ENCODE results near the gene FANCG.

The FANCG gene

GRCh38 chr9:35060548-35061207 lies 19.1 kb downstream of the FANCG start:
- DNase-seq (ENCODE audit: low read depth): no peak

- DNase-seq (ENCODE audit: low read depth): no peak
Observed at GRCh38 chr9:35059438-35059837, 20.3 kb downstream of the FANCG start.

GRCh38 chr9:35057271-35057620 lies 22.5 kb downstream of the FANCG start:
- no peak for DNase-seq (ENCODE audit: low read depth)

- DNase-seq (ENCODE audit: low read depth): no peak
Observed at GRCh38 chr9:35056571-35057270, 23.0 kb downstream of the FANCG start.

GRCh38 chr9:35054871-35055644 lies 24.7 kb downstream of the FANCG start:
- DNase-seq (ENCODE audit: low read depth): no peak

- DNase-seq (ENCODE audit: low read depth): no peak
Observed at GRCh38 chr9:35054185-35054835, 25.4 kb downstream of the FANCG start.

- DNase-seq (ENCODE audit: low read depth): peak; percentile 31
Observed at GRCh38 chr9:35051069-35051967, 28.4 kb downstream of the FANCG start.

GRCh38 chr9:35048511-35048910 lies 31.2 kb downstream of the FANCG start:
- no peak for DNase-seq (ENCODE audit: low read depth)

- DNase-seq (ENCODE audit: low read depth): no peak
Observed at GRCh38 chr9:35044071-35044470, 35.7 kb downstream of the FANCG start.

- DNase-seq (ENCODE audit: low read depth): no peak
Observed at GRCh38 chr9:35042891-35043545, 36.7 kb downstream of the FANCG start.

- no peak for DNase-seq (ENCODE audit: low read depth)
Observed at GRCh38 chr9:35042081-35042604, 37.6 kb downstream of the FANCG start.

- DNase-seq (ENCODE audit: low read depth): peak; percentile 12
Observed at GRCh38 chr9:35035851-35036701, 43.7 kb downstream of the FANCG start.

- no peak for DNase-seq (ENCODE audit: low read depth)
Observed at GRCh38 chr9:35033101-35033500, 46.6 kb downstream of the FANCG start.

GRCh38 chr9:35029852-35030251 lies 49.9 kb downstream of the FANCG start:
- DNase-seq (ENCODE audit: low read depth): no peak

- no peak for DNase-seq (ENCODE audit: low read depth)
Observed at GRCh38 chr9:35029241-35029640, 50.5 kb downstream of the FANCG start.

- DNase-seq (ENCODE audit: low read depth): no peak
Observed at GRCh38 chr9:35028341-35028740, 51.4 kb downstream of the FANCG start.

GRCh38 chr9:35027860-35028259 lies 51.9 kb downstream of the FANCG start:
- DNase-seq (ENCODE audit: low read depth): no peak

- DNase-seq (ENCODE audit: low read depth): no peak
Observed at GRCh38 chr9:35027374-35027773, 52.4 kb downstream of the FANCG start.

GRCh38 chr9:35026671-35027070 lies 53.1 kb downstream of the FANCG start:
- DNase-seq (ENCODE audit: low read depth): no peak
